Stimulated activated CD4-positive, alpha-beta T cell treated with anti-CD3 and anti-CD28 coated beads, Interleukin-2, amount 100 ng/mL, for 4 hours (primary cell): ENCODE data around the gene EFCAB11.
A peak's percentile ranks its signal among the peaks of the same experiment; 100 is the strongest.

Source experiments
- DNase-seq: peaks from one replicate; pipeline ENCODE4 v3.0.0-alpha.2; 2020; ENCODE audit warnings: low read depth

Gene EFCAB11

DNA sequence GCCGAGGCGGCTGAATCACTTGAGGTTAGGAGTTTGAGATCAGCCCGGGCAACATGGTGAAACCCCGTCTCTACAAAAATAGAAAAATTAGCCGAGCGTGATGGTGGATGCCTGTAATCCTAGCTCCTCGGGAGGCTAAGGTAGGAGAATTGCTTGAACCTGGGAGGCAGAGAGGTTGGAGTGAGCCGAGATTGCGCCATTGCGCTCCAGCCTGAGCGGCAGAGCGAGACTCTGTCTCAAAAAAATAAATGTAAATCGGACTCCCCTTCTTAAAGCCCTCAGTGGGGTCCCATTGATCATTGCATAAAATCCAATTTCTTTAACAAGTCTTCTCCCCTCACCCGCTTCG is 2.1 kb upstream of the EFCAB11 start:
- no peak for DNase-seq

DNA sequence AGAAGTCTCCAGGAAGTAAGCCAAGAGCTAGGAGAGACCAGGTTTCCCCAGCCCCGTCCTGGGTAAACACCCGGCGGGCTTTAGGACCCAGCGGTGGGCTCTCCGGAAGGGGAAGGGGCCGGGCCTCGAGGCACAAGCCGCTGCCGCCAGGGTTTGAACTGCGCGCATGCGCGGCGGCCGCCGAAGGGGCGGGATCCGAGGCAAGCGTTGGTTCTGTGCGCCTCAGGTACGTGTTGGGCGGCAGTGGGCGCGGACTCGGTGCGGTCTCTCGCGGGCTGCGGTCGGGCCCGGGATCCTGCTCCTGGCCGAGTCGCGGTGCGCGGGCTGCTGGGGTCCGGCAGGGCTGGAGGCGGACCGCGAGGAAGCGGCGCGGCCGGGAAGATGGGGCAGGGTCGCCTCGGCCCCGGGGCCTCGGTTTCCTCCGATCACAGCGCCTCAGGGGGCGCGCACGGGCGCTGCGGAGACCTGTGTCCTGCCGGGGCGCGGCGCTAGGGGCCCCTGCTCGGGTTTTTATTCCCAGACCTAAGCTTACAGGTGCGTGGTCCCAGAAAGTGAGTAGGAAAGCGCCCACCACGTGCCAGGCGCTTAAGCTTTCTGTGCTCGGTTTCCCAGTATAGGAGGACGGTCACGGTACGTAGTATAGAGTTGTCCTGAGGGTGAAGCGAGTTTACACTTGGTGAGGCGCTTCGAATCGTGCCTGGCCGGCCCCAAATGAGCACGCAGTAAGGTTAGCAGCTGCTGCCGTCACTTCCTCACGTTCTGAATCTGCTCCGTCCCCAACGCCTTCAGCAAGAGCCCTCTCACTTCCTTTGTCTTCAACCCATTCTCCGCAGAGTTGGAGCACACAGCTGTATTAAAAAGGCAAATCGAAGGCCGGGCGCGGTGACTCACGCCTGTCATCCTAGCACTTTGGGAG is 1.5 kb upstream of the EFCAB11 start, which contains the start of gene TDP1:
Gene TDP1 (plus strand): TSS at position 183 of the 916 bp plus-strand sequence. CDS start 7,188 bp downstream, outside the sequence.
- peak; percentile 96 for DNase-seq

DNA sequence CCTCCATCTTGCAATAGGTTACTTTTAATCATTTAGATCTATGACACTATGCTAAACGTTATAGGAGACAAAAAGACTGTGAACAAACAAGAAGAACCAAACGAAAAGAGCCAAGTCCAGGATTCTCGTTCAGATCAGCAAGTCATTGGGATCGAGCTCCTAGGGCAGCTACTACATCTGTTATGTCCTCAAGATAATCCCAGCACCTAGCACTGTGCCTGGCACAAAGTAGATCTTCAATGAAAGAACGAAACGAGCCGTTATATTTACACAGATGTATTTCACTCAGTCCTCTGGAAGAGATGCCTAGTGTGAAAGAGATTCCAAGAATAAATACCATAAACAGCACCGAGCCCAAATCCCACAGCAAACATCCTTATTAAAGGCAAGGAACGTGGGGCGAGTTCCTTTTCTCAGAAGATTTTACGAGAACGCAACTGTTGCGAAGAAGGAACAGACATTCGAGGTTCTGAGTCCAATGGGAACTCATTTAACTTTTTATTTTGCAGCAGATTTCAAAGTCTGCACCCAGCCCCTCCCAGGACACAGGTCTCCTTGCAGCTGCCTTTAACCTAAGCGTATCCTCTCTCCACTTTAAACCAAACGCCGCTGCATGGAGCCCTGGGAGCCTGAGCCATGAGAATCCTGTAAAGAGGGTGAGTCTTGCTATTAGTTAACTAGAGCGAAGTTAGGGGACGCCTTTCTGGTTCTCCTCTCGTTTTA is 653 bp upstream of the EFCAB11 start:
- DNase-seq: no peak

DNA sequence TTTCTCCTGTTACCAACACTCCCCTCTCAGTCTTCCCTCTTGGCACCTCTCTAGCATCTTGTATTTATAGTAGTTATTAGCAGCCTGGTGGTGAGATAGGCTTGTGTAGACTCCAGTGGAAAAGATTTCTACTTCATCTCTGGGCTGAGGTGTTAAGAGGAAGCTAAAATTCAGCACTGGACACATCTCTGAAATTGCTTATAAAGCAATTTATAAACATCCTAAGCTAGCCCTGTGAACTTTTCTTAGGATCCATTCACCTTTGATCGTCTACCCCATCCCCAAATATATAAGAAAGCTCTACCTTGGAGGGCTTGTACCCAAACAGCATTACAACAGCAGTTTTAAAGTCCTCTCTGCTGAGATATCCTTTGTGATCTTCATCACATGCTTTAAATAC is 928 bp downstream of the EFCAB11 start:
- no peak for DNase-seq

DNA sequence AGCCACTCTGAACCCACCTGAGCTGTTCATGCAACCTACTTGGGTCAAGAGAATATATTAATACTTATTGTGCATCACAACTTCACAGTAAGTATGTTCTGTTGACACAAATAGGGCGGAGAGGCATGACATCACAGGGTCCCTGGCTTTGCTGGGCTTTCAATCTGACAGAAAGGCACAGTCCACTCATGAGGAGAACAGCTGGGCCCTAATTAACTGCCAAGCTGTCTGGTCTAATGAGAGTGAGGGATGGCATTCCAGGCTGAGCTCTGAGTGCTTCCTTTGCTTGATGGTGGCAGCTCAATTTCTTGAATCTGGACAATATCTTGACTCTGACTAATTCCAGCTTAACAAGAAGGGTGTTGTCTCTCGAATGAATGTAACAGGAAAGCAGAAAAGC is 2.0 kb downstream of the EFCAB11 start:
- DNase-seq: no peak

DNA sequence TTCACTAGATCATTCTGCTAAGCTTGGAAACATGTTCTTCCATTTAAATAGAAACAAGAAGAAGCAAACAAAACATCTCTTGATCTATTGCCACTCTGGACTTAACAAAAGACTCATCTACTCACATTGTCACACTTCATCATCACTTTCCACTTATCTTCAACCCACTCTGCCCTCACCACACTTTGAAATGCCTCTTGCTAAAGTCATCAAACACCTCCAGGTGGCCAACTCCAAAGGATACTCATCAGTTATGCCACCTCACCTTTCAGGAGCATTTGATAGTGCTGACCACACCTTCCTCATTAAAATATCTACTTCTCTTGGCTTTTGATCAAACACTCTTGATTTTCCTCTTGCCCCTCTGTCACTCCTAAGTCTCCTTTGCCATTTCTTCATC is 7.2 kb downstream of the EFCAB11 start:
- DNase-seq: no peak

DNA sequence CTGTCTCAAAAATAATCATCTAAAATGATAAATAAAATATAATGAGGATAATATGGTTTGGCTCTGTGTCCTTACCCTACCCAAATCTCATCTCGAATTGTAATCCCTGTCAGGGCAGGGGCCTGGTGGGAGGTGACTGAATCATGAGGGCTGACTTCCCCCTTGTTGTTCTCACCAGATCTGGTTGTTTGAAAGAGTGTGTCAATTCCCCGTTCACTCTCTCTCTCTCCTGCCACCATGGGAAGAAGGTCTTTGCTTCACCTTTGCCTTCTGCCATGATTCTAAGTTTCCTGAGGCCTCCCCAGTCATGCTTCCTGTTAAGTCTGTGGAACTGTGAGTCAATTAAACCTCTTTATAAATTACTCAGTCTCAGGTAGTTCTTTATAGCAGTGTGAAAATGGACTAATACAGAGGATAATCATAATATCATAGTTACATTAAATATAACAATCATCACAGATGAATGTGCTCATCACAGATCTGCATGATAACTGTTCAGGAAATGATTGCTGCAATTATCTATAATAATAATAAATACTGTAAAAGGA is 12.6 kb downstream of the EFCAB11 start:
- DNase-seq: no peak

DNA sequence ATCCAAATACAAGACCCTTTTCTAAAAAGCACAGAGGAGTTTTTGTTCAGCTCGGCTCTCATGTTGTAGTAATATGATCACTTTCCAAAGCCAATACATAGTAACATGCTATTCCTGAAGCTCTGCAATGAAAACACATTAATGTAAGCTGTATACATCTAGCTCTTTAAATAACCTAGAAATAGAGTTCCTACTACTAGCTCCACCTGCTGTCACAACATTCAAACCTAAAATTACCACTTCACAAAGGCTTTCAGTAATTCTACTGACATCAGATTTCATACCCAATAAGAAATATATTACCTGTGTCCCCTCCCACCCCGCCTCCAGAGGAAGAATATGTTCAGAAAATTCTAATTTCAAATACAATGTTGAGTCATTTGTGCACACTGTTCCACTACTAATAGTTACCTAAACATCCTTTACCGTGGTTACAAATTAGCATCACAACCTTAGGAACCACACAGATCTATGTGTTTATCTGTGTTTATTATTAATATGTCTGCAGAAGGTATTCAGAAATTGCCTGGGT is 17.8 kb downstream of the EFCAB11 start:
- DNase-seq: no peak

DNA sequence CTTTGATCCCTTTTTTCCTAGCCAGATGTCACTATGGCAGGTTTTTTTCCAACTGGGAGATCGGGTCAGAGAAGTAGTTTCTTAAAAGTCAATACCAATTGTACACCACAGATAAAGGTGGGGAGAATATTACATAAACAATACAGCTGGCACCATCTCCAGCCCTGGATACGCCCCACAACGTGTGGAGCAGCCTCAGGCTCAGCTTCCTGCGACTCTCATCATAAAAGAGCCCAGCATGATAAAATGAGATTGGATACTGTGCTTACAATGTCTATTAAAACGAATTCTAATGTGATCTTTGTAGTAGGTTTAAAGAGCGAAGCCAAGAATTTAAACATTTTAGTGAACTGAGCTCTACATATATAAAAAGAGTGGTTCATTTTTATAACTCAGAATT is 21.5 kb downstream of the EFCAB11 start:
- no peak for DNase-seq

DNA sequence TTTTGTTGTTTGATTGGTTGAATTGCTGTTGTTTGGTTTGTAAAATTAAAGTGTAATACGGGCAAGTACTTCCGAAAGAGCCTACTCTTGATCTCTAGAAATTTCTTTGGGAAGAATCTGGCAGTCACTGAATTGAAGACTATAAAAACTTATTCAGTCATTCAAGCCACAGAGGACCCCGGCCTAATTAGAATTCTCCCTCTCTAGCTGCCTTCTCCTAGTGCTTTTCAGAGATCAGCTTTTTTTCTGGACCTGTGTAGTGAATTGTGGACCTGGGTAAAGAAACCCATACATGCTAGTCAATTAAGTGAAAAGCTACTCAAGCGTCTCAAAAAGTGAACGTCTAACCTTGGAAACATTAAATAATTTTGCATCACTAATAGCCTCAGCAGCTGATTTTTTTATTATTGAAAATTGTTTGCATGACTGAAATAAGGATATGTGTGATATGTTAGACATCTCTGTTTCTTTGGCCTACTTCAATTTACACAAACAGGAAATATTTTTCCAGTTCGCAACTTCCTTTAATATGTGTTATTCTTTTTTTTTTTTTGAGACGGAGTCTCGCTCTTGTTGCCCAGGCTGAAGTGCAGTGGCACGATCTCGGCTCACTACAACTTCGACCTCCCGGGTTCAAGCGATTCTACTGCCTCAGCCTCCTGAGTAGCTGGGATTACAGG is 27.2 kb downstream of the EFCAB11 start:
- DNase-seq: no peak

DNA sequence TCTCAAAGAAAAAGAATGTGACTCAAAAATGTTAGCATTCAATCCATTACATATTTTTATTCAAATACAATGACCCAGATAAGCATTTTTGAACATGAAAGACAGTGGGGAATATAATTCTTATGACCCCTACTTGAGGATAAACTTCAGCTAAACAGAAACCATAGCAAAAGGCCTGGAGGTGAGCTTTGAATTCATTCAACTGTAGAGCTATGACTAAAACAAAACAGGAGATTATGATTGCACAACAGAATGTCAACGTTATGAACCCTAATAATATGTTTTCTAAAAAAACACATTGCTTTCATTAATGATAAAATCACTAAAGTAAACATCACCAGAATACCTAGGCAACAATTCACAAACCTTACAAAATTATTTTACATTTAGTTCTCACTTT is 27.8 kb downstream of the EFCAB11 start:
- DNase-seq: no peak

DNA sequence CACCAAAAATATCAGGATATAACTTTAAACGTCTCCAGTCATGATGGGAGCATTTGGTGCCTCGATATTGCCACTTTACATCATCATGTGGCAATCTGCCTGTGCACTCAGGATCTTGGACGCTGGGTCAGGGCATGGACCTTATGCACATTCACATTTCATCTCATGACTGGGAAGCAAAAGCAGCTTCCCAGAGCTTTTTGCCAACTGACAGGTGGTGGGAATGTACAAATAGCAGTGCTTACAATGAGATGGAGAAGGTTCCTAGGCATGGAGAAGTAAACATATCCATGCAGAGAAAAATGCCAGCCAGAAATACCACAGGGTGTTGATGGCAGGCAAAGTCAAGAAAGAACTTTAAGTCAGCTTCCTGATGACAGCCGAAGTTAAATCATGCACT is 30.3 kb downstream of the EFCAB11 start:
- no peak for DNase-seq

DNA sequence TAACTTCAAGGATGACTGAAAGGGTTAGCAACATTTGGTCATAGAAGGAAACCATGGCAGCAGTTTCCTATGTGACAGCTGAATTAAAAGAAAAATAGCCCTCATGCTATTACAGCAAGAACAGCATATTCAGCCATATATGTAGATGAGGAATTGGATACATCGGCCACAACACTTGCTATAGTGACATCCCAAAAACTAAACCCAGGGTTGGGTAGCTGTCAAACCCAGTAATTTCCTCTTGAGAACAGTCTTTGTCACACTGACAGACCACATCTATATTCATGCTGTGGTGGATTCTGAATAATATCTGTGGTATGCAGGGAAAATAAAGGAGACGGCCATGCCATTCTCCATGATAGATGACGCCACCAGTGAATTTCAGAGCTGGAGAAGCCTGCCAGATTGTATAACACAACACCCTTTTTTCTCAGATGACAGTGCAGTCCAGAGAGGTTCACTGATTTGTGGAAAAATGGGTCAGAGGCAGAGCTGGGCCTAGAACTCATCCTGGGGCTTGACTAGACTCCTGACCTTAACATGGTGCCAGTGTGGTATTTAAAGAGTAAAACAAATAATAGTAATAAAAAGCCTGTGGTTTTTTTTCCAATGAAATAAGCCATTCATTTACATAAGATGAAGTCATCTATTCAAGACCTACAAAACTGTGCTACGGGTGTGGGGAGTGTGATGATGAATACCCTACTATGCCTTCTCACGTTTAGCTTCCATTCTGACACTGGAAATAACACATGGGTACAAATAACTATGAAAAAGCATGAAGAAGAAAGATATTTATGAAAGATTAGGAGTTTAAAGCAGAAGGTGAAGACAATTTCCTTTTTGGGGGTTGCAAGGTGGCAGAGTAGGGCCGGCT is 32.3 kb downstream of the EFCAB11 start:
- DNase-seq: no peak

DNA sequence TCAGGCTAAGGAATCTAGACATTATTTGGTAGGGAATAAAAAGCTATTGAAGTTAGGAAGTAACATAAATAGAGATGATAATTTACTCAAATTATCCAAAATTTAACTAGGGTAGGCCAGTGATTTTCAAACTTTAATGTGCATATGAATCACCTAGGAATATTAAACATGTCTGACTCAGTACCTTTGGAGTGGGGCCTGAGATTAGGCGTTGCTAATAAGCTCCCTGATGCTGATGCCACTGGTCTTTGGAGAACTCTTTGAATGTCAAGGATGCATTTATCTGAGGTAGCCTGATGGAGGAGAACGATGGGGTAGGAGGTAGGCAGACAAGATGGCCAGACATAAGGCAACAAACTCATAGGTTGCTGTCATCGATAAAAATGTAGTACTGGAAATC is 33.2 kb downstream of the EFCAB11 start:
- DNase-seq: no peak

DNA sequence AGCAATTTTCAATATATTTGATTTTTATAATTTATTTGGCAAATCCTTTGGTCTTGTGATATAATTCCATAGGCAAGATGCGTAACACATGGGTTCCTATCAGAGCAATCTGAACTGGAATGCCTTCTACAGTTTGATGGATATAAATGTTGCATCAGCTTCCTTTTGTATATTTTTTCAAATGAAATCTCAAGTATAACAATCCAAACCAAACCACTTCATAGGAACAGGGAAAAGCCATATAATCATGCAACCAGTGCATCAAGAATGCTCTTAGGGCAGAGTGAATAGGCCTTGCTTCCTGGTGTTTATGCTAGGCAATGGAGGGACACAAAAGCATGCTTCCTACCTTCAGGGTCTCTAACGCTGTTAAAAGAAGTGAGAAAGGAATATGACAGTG is 34.5 kb downstream of the EFCAB11 start:
- DNase-seq: no peak

DNA sequence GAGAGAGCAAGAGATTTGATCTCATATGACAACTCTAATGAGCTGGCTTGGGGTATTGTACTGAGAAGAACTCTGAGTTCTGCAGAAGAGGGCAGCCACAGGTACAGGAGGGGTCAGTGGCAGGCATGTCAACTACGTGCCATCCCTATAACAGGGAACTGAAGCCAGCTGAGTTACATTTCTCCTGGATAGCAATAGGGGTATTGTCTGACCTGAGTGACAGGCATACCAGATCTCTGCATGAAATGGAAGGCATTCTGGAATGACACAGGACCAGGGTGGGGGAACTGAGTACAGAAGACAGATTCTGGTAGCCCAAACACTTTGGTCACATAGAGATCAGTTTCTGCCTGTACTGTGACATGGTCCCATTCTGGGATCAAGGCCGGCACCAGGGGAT is 35.8 kb downstream of the EFCAB11 start:
- DNase-seq: no peak

DNA sequence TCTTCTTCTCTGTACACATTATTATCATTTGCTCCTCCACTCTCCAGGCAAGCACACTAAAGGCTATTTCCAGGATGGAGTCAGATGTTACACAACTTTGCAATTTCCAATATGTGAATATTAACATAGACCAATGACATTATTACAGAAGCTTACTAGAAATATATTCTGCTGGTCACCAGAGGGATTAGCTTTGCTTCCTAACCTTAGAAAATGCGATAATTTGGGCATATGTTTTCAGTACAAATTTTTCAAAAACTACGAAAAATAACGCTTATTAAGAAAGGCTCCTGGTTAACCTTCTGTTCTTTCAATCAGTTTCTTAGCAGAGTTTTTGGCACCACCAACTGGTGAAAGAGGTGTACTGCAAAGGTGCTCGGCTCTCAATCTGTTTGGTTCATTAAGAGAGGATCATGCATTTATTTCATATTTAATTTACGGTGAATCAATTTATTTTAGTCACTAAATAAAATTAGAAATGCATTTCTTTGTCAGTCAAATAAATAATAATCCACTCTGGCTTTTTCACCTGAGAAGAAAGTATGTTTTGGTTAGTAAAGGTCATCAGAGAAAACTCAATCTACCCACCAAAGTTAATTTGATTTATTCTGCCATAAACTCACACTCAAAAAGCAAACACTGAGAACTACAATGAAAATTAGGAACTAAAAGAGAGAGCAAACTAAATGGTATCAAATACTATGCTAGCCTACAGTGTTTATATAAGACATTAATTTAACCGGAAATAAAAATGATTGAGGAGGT is 39.2 kb downstream of the EFCAB11 start:
- DNase-seq: peak; percentile 39

DNA sequence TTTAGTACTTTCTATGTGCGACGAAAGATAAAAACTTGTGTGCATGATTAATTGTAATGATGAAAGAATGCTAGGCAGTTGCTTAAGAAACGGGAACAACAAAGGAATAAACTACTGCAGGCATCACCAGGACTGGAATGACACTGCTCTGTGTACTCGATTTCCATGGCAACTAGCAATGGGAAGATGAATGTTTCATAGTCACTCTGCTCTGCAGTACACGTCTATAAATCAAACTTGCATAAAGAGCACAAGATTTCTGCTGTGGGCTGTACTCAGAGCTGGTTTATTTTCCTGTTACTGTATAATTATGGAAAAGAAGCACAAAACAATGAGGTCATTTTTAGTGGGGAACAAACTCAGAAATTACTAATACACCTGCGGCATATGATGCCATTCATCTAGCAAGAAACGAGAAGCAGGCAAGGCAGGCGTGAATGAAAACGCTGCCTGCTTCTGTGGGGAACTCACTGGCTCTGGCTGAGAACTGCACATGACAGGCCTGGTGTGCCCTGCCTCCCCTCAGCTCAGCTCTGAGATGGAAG is 41.8 kb downstream of the EFCAB11 start:
- no peak for DNase-seq

DNA sequence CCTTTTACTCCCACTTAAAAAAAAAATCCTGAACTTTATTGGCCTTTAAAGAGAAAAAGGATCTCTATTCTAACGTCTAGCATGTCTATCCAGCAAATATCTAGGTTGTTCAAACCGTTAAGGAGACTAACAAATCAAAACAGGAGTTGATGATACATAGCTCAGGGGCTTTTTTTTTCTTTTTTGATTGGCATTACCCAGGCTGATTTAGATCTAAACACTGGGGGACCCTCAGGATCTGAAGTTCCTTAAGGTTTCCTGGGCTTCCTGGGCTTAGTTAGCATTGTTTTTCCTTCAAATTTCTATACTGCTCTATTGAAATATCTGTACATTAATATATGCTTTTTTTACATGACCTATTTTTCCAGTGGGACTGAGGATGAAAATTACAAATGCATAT is 42.3 kb downstream of the EFCAB11 start:
- no peak for DNase-seq
